ENCODE measurements around the gene FOLR1. TPM values are rescaled to one million over a fixed set of nuclear protein-coding genes. Genes with fewer than 3 reads are reported as not detected.
"Not testable (repeated sequence)": the region's sequence is repeated elsewhere in the genome, so short reads cannot be mapped to it uniquely, and the experiment has no call there.

FOLR1 gene
- total RNA-seq, 1 donor from 2014 or later, result not detected

DNA sequence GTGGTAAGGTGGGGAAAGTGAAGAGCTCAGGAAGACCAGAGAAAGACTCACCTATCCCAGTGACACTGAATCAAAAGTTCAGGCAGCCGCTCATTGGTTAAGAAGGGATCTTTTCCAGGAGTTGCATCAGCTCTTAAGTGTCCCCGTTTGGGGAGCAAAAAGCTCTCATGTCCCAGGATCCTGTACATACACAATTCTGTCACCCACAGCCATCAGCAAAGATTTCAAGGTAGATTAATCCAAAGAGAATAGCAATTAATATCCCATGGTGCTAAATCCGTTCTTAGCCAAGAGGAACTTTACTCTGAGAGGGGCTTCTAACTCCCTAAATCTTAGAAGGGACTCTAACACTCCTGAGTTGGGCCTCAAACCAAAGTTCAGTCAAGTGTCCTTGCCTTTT, 37.1 kb upstream of the FOLR1 start:
- TF ChIP-seq, protein P1, sequence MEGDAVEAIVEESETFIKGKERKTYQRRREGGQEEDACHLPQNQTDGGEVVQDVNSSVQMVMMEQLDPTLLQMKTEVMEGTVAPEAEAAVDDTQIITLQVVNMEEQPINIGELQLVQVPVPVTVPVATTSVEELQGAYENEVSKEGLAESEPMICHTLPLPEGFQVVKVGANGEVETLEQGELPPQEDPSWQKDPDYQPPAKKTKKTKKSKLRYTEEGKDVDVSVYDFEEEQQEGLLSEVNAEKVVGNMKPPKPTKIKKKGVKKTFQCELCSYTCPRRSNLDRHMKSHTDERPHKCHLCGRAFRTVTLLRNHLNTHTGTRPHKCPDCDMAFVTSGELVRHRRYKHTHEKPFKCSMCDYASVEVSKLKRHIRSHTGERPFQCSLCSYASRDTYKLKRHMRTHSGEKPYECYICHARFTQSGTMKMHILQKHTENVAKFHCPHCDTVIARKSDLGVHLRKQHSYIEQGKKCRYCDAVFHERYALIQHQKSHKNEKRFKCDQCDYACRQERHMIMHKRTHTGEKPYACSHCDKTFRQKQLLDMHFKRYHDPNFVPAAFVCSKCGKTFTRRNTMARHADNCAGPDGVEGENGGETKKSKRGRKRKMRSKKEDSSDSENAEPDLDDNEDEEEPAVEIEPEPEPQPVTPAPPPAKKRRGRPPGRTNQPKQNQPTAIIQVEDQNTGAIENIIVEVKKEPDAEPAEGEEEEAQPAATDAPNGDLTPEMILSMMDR (IDR thresholded peaks at IDR 0.05), result no peak
- TF ChIP-seq POLR2AphosphoS5 (IDR thresholded peaks at IDR 0.05; ENCODE audit: insufficient read depth in 1 of 2, low read depth in 1 of 2) (no peak), POLR2A (IDR thresholded peaks at IDR 0.05) (no peak)
- Histone ChIP-seq H3K4me1 (no peaks in the 10 kb centered on the region), H3K9me3 (no peaks in the 10 kb centered on the region), H3K4me3 (no peak overlapping the region), H3K36me3 (no peaks in the 10 kb centered on the region), H3K27ac (no peak overlapping the region), H3K27me3 (no peaks in the 10 kb centered on the region)
- DNase-seq (ENCODE audit: extremely low spot score in 2 of 2), result no peak
- intact Hi-C loops (cut with DNase I), result no loop called here

DNA sequence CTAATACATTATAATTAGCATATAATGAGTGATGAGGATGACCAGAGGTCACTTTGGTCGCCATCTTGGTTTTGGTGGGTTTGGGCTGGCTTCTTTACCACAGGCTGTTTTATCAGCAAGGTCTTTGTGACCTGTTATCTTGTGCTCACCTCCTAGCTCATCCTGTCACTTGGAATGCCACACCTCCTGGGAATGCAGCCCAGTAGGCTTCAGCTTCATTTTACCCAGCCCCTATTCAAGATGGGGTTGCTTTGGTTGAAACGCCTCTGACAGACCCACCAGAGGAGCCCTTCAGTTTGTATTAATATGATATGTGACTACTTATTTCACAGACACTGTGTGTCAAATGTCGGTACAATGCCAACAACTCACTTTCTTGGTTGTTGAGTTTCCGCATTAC, 36.2 kb upstream of the FOLR1 start:
- H3K27me3 ChIP-seq, result no peaks in the 10 kb centered on the region
- intact Hi-C loops (cut with DNase I), result no loop called here
- no peaks in the 10 kb centered on the region for H3K4me1 ChIP-seq
- no peaks in the 10 kb centered on the region for H3K9me3 ChIP-seq
- TF ChIP-seq POLR2AphosphoS5 (IDR thresholded peaks at IDR 0.05; ENCODE audit: insufficient read depth in 1 of 2, low read depth in 1 of 2), result no peak
- TF ChIP-seq, protein P1 (IDR thresholded peaks at IDR 0.05), result no peak
- no peak for TF ChIP-seq POLR2A (IDR thresholded peaks at IDR 0.05)
- no peak for DNase-seq (ENCODE audit: extremely low spot score in 2 of 2)
- H3K36me3 ChIP-seq, result no peaks in the 10 kb centered on the region
- no peak overlapping the region for H3K4me3 ChIP-seq
- H3K27ac ChIP-seq, result no peak overlapping the region

DNA sequence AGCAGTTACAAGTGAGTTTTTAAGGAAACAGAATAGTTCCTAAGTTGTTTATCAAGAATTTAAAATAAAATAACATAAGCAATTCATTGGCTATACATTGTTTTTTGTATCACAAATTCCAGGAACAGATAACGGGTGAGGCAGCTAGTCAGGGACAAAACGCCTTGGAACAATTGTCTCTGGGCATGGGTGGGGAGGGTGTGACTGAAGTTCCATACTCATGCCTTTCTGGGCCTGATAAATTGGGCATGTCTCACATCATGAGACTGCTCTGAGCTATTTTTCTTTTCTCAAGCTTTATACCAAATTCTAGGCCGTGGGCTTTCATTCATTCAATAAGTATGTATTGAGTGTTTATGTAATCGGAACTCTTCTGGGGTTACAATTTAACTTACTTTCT, 34.8 kb upstream of the FOLR1 start:
- no peak for DNase-seq (ENCODE audit: extremely low spot score in 2 of 2)
- no peaks in the 10 kb centered on the region for H3K9me3 ChIP-seq
- intact Hi-C loops (cut with DNase I), result no loop called here

DNA sequence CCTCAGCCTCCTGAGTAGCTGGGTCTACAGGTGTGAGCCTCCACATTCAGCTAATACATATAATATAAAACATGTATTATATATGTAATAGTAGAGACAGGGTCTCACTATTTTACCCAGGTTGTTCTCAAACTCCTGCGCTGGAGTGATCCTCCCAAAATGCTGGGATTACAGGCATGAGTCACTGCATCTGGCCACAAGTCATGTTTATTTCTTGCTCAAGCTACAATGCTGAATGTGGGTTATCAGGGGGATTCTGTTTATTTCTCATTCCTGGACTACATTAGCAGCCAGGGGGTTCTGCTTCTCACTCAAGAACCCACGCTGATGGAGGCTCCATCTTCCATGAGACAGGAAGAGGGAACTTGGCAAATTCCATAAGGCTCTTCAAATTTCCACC, 31.6 kb upstream of the FOLR1 start:
- intact Hi-C loops (cut with DNase I), result no loop called here
- Histone ChIP-seq H3K27ac (no peak overlapping the region), H3K9me3 (no peaks in the 10 kb centered on the region), H3K4me1 (no peaks in the 10 kb centered on the region), H3K36me3 (no peaks in the 10 kb centered on the region), H3K27me3 (no peaks in the 10 kb centered on the region), H3K4me3 (no peak overlapping the region)
- no peak for DNase-seq (ENCODE audit: extremely low spot score in 2 of 2)
- TF ChIP-seq, protein P1 (IDR thresholded peaks at IDR 0.05), result no peak

More for the DNA sequence above, 34.8 kb upstream of the FOLR1 start:
- Histone ChIP-seq H3K4me1 (no peaks in the 10 kb centered on the region), H3K4me3 (no peak overlapping the region), H3K36me3 (no peaks in the 10 kb centered on the region), H3K27me3 (no peaks in the 10 kb centered on the region), H3K27ac (no peak overlapping the region)
- TF ChIP-seq POLR2AphosphoS5 (IDR thresholded peaks at IDR 0.05; ENCODE audit: insufficient read depth in 1 of 2, low read depth in 1 of 2), result no peak
- TF ChIP-seq, protein P1 (IDR thresholded peaks at IDR 0.05), result no peak
- TF ChIP-seq POLR2A (IDR thresholded peaks at IDR 0.05), result no peak

DNA sequence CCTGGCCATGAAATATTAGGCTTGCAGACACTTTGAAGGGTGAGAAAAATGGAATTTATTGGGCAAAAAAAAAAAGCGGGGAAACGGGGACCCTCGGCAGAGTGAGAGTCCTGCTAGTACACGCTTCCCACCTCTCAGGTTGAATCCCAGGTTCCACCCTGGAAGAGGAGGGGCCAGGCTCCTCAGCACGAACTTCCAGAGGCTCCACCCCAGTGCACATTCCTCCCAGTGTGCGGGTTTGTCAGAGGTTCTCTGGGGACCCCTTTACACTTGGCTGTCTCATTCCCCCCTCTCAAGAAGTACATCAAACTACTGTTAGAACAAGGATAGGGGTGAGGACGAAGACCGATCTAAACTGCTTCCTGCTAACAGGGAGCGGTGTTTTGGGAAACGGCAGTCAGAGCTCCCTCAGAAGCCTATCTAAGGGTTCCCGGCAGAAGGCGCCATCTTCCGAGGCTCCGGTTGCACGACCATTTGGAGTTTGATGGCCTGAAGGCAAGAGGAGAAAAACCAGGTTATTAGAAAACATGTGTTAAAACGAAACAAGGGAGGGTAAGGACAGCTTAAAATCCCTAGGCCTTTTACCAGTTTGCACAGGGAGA, 28.9 kb upstream of the FOLR1 start:
- DNase-seq (ENCODE audit: extremely low spot score in 2 of 2), result no peak
- Histone ChIP-seq H3K27me3 (no peaks in the 10 kb centered on the region), H3K4me3 (no peak overlapping the region), H3K4me1 (no peaks in the 10 kb centered on the region), H3K27ac (no peak overlapping the region), H3K9me3 (no peaks in the 10 kb centered on the region), H3K36me3 (no peaks in the 10 kb centered on the region)
- intact Hi-C loops (cut with DNase I), result no loop called here
- TF ChIP-seq, protein P1 (IDR thresholded peaks at IDR 0.05), result no peak
- TF ChIP-seq POLR2AphosphoS5 (IDR thresholded peaks at IDR 0.05; ENCODE audit: insufficient read depth in 1 of 2, low read depth in 1 of 2) (no peak), POLR2A (IDR thresholded peaks at IDR 0.05) (no peak)

DNA sequence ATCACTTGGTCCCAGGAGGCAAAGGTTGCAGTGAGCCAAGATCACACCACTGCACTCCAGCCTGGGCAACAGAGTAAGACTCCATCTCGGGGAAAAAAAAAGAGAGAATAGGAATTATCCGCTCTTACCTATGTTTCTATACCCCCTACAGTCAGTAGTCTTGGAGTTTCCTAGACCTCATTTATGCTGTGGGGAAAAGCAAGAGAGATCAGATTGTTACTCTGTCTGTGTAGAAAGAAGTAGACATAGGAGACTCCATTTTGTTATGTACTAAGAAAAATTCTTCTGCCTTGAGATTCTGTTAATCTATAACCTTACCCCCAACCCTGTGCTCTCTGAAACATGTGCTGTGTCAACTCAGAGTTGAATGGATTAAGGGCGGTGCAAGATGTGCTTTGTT, 27.8 kb upstream of the FOLR1 start:
- intact Hi-C loops (cut with DNase I); H3K27ac ChIP-seq; H3K36me3 ChIP-seq; H3K4me3 ChIP-seq; DNase-seq (ENCODE audit: extremely low spot score in 2 of 2); H3K4me1 ChIP-seq; H3K9me3 ChIP-seq; H3K27me3 ChIP-seq: not testable (repeated sequence)

DNA sequence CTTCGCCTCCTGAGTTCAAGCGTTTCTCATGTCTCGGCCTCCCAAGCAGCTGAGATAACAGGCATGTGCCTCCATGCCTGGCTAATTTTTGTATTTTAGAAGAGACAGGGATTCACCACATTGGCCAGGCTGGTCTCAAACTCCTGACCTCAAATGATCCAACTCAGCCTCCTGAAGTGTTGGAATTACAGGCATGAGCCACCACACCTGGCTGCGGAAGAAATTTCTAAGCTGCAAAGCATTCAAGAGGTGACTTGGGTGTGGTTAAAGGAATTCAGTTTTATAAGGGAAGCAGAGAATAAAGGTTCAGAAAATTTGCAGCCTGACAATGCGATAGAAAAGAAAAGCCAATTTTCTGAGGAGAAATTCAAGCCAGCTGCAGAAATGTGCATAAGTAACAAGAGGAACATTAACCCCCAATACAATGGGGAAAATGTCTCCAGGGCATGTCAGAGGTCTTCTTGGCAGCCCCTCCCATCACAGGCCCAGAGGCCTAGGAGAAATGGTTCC, 22.8 kb upstream of the FOLR1 start:
- intact Hi-C loops (cut with DNase I); H3K4me3 ChIP-seq; DNase-seq (ENCODE audit: extremely low spot score in 2 of 2); H3K27me3 ChIP-seq; H3K36me3 ChIP-seq; H3K27ac ChIP-seq; H3K4me1 ChIP-seq; H3K9me3 ChIP-seq: not testable (repeated sequence)

DNA sequence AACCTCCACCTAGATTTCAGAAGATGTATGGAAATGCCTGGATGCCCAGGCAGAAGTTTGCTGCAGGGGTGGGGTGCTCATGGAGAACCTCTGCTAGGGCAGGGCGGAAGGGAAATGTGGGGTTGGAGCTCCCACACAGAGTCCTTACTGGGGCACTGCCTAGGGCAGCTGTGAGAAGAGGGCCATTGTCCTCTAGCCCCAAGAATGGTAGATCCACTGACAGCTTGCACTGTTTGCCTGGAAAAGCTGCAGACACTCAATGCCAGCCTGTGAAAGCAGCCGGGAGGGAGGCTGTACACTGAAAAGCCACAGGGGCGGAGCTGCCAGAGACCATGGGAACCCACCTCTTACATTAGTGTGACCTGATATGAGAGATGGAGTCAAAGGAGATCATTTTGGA, 22.2 kb upstream of the FOLR1 start:
- H3K9me3 ChIP-seq; H3K4me1 ChIP-seq; H3K4me3 ChIP-seq; DNase-seq (ENCODE audit: extremely low spot score in 2 of 2); intact Hi-C loops (cut with DNase I); H3K27ac ChIP-seq; H3K36me3 ChIP-seq; H3K27me3 ChIP-seq: not testable (repeated sequence)
